ENCODE data around the gene RPRD2. TPM values are rescaled to one million over a fixed set of nuclear protein-coding genes. Genes with fewer than 3 reads are reported as not detected.
A peak's percentile ranks its signal among the peaks of the same experiment; 100 is the strongest.
"Not testable (repeated sequence)": the region's sequence is repeated elsewhere in the genome, so short reads cannot be mapped to it uniquely, and the experiment has no call there.

Gene RPRD2
- total RNA-seq, 2 experiments from 2014 or later: 27.1 to 27.9 TPM

GRCh38 chr1:150392627-150393026 lies 28.7 kb downstream of the RPRD2 start:
- TF ChIP-seq CTCF (IDR thresholded peaks at IDR 0.05): no peak
- Histone ChIP-seq H3K4me1 (ENCODE audit: insufficient read depth, low read length) (peaks cover 16% of the 10 kb centered on the region), H3K4me3 (ENCODE audit: low read length) (no peak overlapping the region), H3K9me3 (ENCODE audit: control insufficient read depth in 1 of 2, insufficient read depth in 1 of 2, low read length in 2 of 2) (no peaks in the 10 kb centered on the region), H3K27me3 (ENCODE audit: control insufficient read depth in 1 of 2, insufficient read depth in 2 of 2, low read length in 2 of 2) (no peaks in the 10 kb centered on the region), H3K36me3 (ENCODE audit: insufficient read depth, low read length) (peaks cover 8% of the 10 kb centered on the region), H3K27ac (ENCODE audit: low read depth in 1 of 2, low read length in 2 of 2) (no peak overlapping the region)
- H3K36me3 Mint-ChIP-seq (ENCODE audit: low read depth): peaks cover 44% of the 10 kb centered on the region
- ChIA-PET POLR2A (no interaction called here), CTCF (interaction anchor here (0.7 kb wide), 1 partner anchor 28 kb away, joined by 3 read pairs; no protein-coding TSS in a partner anchor)
- no peak overlapping the region for H3K4me3 Mint-ChIP-seq
- no peak overlapping the region for H3K27ac Mint-ChIP-seq
- intact Hi-C loops (cut with DNase I, micrococcal nuclease): no loop called here
- H3K9me3 Mint-ChIP-seq: peaks cover 5% of the 10 kb centered on the region
- no peak for ATAC-seq (ENCODE audit: poor library complexity)
- DNase-seq: no peak
- H3K27me3 Mint-ChIP-seq: no peaks in the 10 kb centered on the region
- H3K4me1 Mint-ChIP-seq (ENCODE audit: low read depth): peaks cover 59% of the 10 kb centered on the region

- H3K36me3 ChIP-seq (ENCODE audit: insufficient read depth, low read length); H3K4me3 Mint-ChIP-seq; POLR2A ChIA-PET; H3K9me3 Mint-ChIP-seq; intact Hi-C loops (cut with DNase I, micrococcal nuclease); DNase-seq; H3K27me3 Mint-ChIP-seq; H3K4me1 ChIP-seq (ENCODE audit: insufficient read depth, low read length); H3K27ac Mint-ChIP-seq; H3K27me3 ChIP-seq (ENCODE audit: control insufficient read depth in 1 of 2, insufficient read depth in 2 of 2, low read length in 2 of 2); H3K4me3 ChIP-seq (ENCODE audit: low read length); H3K27ac ChIP-seq (ENCODE audit: low read depth in 1 of 2, low read length in 2 of 2); H3K9me3 ChIP-seq (ENCODE audit: control insufficient read depth in 1 of 2, insufficient read depth in 1 of 2, low read length in 2 of 2); ATAC-seq (ENCODE audit: poor library complexity); CTCF ChIA-PET: not testable (repeated sequence)
- H3K36me3 Mint-ChIP-seq (ENCODE audit: low read depth): peaks cover 50% of the 10 kb centered on the region
- H3K4me1 Mint-ChIP-seq (ENCODE audit: low read depth): peaks cover 49% of the 10 kb centered on the region
Measured at GRCh38 chr1:150395115-150395514, 31.2 kb downstream of the RPRD2 start.

- Histone ChIP-seq H3K4me1 (ENCODE audit: insufficient read depth, low read length) (peaks cover 4% of the 10 kb centered on the region), H3K4me3 (ENCODE audit: low read length) (no peak overlapping the region), H3K36me3 (ENCODE audit: insufficient read depth, low read length) (no peaks in the 10 kb centered on the region), H3K27ac (ENCODE audit: low read depth in 1 of 2, low read length in 2 of 2) (no peak overlapping the region), H3K9me3 (ENCODE audit: control insufficient read depth in 1 of 2, insufficient read depth in 1 of 2, low read length in 2 of 2) (no peaks in the 10 kb centered on the region), H3K27me3 (ENCODE audit: control insufficient read depth in 1 of 2, insufficient read depth in 2 of 2, low read length in 2 of 2) (no peaks in the 10 kb centered on the region)
- no peaks in the 10 kb centered on the region for H3K27me3 Mint-ChIP-seq
- no peak overlapping the region for H3K4me3 Mint-ChIP-seq
- H3K4me1 Mint-ChIP-seq (ENCODE audit: low read depth): peaks cover 39% of the 10 kb centered on the region
- ChIA-PET POLR2A (no interaction called here), CTCF (no interaction called here)
- H3K9me3 Mint-ChIP-seq: peaks cover 5% of the 10 kb centered on the region
- no peak overlapping the region for H3K27ac Mint-ChIP-seq
- intact Hi-C loops (cut with DNase I, micrococcal nuclease): no loop called here
- TF ChIP-seq CTCF (IDR thresholded peaks at IDR 0.05): no peak
- peaks cover 47% of the 10 kb centered on the region for H3K36me3 Mint-ChIP-seq (ENCODE audit: low read depth)
- DNase-seq (no peak), ATAC-seq (ENCODE audit: poor library complexity) (no peak)
Measured at GRCh38 chr1:150397392-150398032, 33.6 kb downstream of the RPRD2 start.

GRCh38 chr1:150404465-150404864 lies 40.5 kb downstream of the RPRD2 start:
- intact Hi-C loops (cut with DNase I, micrococcal nuclease): loop anchor here (5.0 to 10.0 kb wide), 2 partner anchors 37 to 260 kb away; no protein-coding TSS in a partner anchor
- Histone ChIP-seq H3K36me3 (ENCODE audit: insufficient read depth, low read length) (peaks cover 4% of the 10 kb centered on the region), H3K4me3 (ENCODE audit: low read length) (no peak overlapping the region), H3K27me3 (ENCODE audit: control insufficient read depth in 1 of 2, insufficient read depth in 2 of 2, low read length in 2 of 2) (no peaks in the 10 kb centered on the region), H3K4me1 (ENCODE audit: insufficient read depth, low read length) (peaks cover 12% of the 10 kb centered on the region), H3K27ac (ENCODE audit: low read depth in 1 of 2, low read length in 2 of 2) (no peak overlapping the region), H3K9me3 (ENCODE audit: control insufficient read depth in 1 of 2, insufficient read depth in 1 of 2, low read length in 2 of 2) (no peaks in the 10 kb centered on the region)
- Mint-ChIP-seq H3K27me3 (no peaks in the 10 kb centered on the region), H3K36me3 (ENCODE audit: low read depth) (peaks cover 24% of the 10 kb centered on the region), H3K27ac (peak overlapping the region; percentile 5), H3K9me3 (no peaks in the 10 kb centered on the region), H3K4me3 (no peak overlapping the region), H3K4me1 (ENCODE audit: low read depth) (peaks cover 73% of the 10 kb centered on the region)
- ChIA-PET CTCF (interaction anchor here (1.2 kb wide), 2 partner anchors 11 to 21 kb away, joined by 3 to 4 read pairs; no protein-coding TSS in a partner anchor), POLR2A (no interaction called here)
- ATAC-seq (ENCODE audit: poor library complexity): no peak
- no peak for DNase-seq
- TF ChIP-seq CTCF (IDR thresholded peaks at IDR 0.05): no peak
